ENCODE measurements around the gene HDAC9.
A peak's percentile ranks its signal among the peaks of the same experiment; 100 is the strongest.

GRCh38 chr7:18610331-18610948 lies 114.9 kb downstream of the HDAC9 start:
- TF ChIP-seq CTCF (conservative IDR thresholded peaks at IDR 0.05; ENCODE audit: low read length) = peak; percentile 78
- TF ChIP-seq EZH2phosphoT487 (IDR thresholded peaks at IDR 0.05; ENCODE audit: borderline replicate concordance) = no peak

All from Loucy (cell line).